Gastroesophageal sphincter (tissue), 3 donors: Measurements from ENCODE around the gene PUM1.

Experiments
- CTCF ChIP-seq, 4 experiments: fragments of 200-600 bp in 2 of 4; fragments of 450-650 bp in 2 of 4; sonication (generic) in 1 of 4; IDR thresholded peaks; one replicate each; pipeline ENCODE4 v1.5.1; 2017 to 2019; ENCODE audit warnings: antibody characterized with exemption in 4 of 4, mild to moderate bottlenecking in 2 of 4, moderate library complexity in 2 of 4
- POLR2A ChIP-seq, 2 donors: fragments of 450-650 bp; IDR thresholded peaks; one replicate each; pipeline ENCODE4 v1.6.1; 2017; ENCODE audit warnings: antibody characterized with exemption in 2 of 2, mild to moderate bottlenecking in 2 of 2, moderate library complexity in 1 of 2

- TF ChIP-seq POLR2A (IDR thresholded peaks at IDR 0.05) (no peak), CTCF (IDR thresholded peaks at IDR 0.05) (no peak)
Observed at GRCh38 chr1:31019401-31019800, 46.1 kb downstream of the PUM1 start.
